Spinal cord (tissue), 10 donors: ENCODE results near the gene TMF1. TPM values are rescaled to one million over a fixed set of nuclear protein-coding genes. Genes with fewer than 3 reads are reported as not detected.

Experiments
- DNase-seq, 6 donors: peaks; one replicate each; pipeline versions ENCODE4 v3.0.0 to v3.0.0-alpha.2; 2013 to 2015; ENCODE audit warnings: low spot score in 6 of 6, low read depth in 4 of 6
- H3K27ac ChIP-seq: one replicate; pipeline ENCODE4 v1.5.1; 2013; ENCODE audit warnings: low read depth, low read length, control low read depth
- H3K27me3 ChIP-seq: one replicate; pipeline ENCODE4 v1.6.1; 2013; ENCODE audit warnings: low read length; ENCODE audit not compliant: control insufficient read depth, insufficient read depth
- H3K36me3 ChIP-seq: one replicate; pipeline ENCODE4 v1.6.1; 2013; ENCODE audit warnings: low read length; ENCODE audit not compliant: control insufficient read depth, insufficient read depth
- H3K4me1 ChIP-seq: one replicate; pipeline ENCODE4 v1.6.1; 2013; ENCODE audit warnings: low read length; ENCODE audit not compliant: control insufficient read depth, insufficient read depth
- H3K4me3 ChIP-seq: one replicate; pipeline ENCODE4 v1.5.1; 2013; ENCODE audit warnings: low read depth, low read length, control low read depth
- H3K9me3 ChIP-seq: one replicate; pipeline ENCODE4 v1.6.1; 2013; ENCODE audit warnings: low read length; ENCODE audit not compliant: control insufficient read depth, insufficient read depth
- whole genome bisulfite sequencing: methylation state at CpG from one replicate; pipeline ENCODE4 v1.1.5; 2013; ENCODE audit warnings: missing lambda C conversion rate; ENCODE audit not compliant: insufficient coverage; 5-methylcytosine and 5-hydroxymethylcytosine counted together
- polyA plus RNA-seq, 2 donors: library from polyadenylated mRNA; unstranded; fragments of 120-200 nt; gene quantifications; one replicate each; pipeline ENCODE4 v1.2.1, GENCODE V29; 2013; ENCODE audit not compliant: insufficient read length in 2 of 2
- total RNA-seq, 2 donors: library from RNA; depleted of rRNA in 1 of 2; stranded (reverse); fragments of 120-200 nt in 1 of 2; fragments of >200 nt in 1 of 2; gene quantifications; one replicate each; pipeline versions ENCODE4 v1.2.3 to v1.2.4, GENCODE V29; 2013 to 2014
- donor health status: healthy.

Gene TMF1
- total and polyA plus RNA-seq, 4 donors, result 17.9 to 46.5 (median 33.5) TPM

- no CpG with 5 or more reads among the region's 2 CpGs for WGBS
- Histone ChIP-seq H3K36me3 (no peaks in the 10 kb centered on the region), H3K27ac (no peak overlapping the region), H3K9me3 (no peaks in the 10 kb centered on the region), H3K4me1 (peaks cover 13% of the 10 kb centered on the region), H3K4me3 (no peak overlapping the region), H3K27me3 (no peaks in the 10 kb centered on the region)
- peak in 2 of 6 donors; percentile 62 to 63 for DNase-seq
Observed at GRCh38 chr3:69008980-69009379, 43.2 kb downstream of the TMF1 start.

GRCh38 chr3:69005791-69006482, 46.2 kb downstream of the TMF1 start:
- Histone ChIP-seq H3K9me3 (no peaks in the 10 kb centered on the region), H3K36me3 (no peaks in the 10 kb centered on the region), H3K4me3 (no peak overlapping the region), H3K27me3 (no peaks in the 10 kb centered on the region), H3K27ac (no peak overlapping the region), H3K4me1 (peaks cover 3% of the 10 kb centered on the region)
- DNase-seq, result no peak
- 75% methylated on average over 1 of the region's 5 CpGs for WGBS

- peaks cover 3% of the 10 kb centered on the region for H3K4me1 ChIP-seq
- no peaks in the 10 kb centered on the region for H3K36me3 ChIP-seq
- no peaks in the 10 kb centered on the region for H3K9me3 ChIP-seq
- no peak overlapping the region for H3K4me3 ChIP-seq
- 78% methylated on average over 4 of the region's 6 CpGs for WGBS
- no peak overlapping the region for H3K27ac ChIP-seq
- no peaks in the 10 kb centered on the region for H3K27me3 ChIP-seq
- DNase-seq, result peak in 2 of 6 donors; percentile 14 to 53
Observed at GRCh38 chr3:69005071-69005790, 46.9 kb downstream of the TMF1 start.

- H3K4me3 ChIP-seq, result no peak overlapping the region
- no peaks in the 10 kb centered on the region for H3K36me3 ChIP-seq
- 98% methylated on average over 8 of the region's 9 CpGs for WGBS
- H3K4me1 ChIP-seq, result peaks cover 3% of the 10 kb centered on the region
- no peaks in the 10 kb centered on the region for H3K27me3 ChIP-seq
- H3K27ac ChIP-seq, result no peak overlapping the region
- no peaks in the 10 kb centered on the region for H3K9me3 ChIP-seq
- no peak for DNase-seq
Observed at GRCh38 chr3:69004138-69004537, 48.0 kb downstream of the TMF1 start.

- H3K4me3 ChIP-seq, result no peak overlapping the region
- no peaks in the 10 kb centered on the region for H3K27me3 ChIP-seq
- no peaks in the 10 kb centered on the region for H3K9me3 ChIP-seq
- H3K27ac ChIP-seq, result no peak overlapping the region
- no CpG with 5 or more reads among the region's 1 CpG for WGBS
- H3K4me1 ChIP-seq, result no peaks in the 10 kb centered on the region
- DNase-seq, result peak in 1 of 6 donors; percentile 3
- H3K36me3 ChIP-seq, result no peaks in the 10 kb centered on the region
Observed at GRCh38 chr3:68999605-69000004, 52.5 kb downstream of the TMF1 start.

- Histone ChIP-seq H3K27ac (no peak overlapping the region), H3K36me3 (no peaks in the 10 kb centered on the region), H3K27me3 (no peaks in the 10 kb centered on the region), H3K9me3 (no peaks in the 10 kb centered on the region), H3K4me3 (no peak overlapping the region), H3K4me1 (no peaks in the 10 kb centered on the region)
- no peak for DNase-seq
Observed at GRCh38 chr3:68999158-68999557, 53.0 kb downstream of the TMF1 start.

GRCh38 chr3:68997887-68998286, 54.2 kb downstream of the TMF1 start:
- Histone ChIP-seq H3K4me3 (no peak overlapping the region), H3K27me3 (no peaks in the 10 kb centered on the region), H3K27ac (no peak overlapping the region), H3K36me3 (no peaks in the 10 kb centered on the region), H3K9me3 (no peaks in the 10 kb centered on the region), H3K4me1 (no peaks in the 10 kb centered on the region)
- no peak for DNase-seq
- 100% methylated on average over 1 of the region's 6 CpGs for WGBS

- 83% methylated on average over 5 of the region's 8 CpGs for WGBS
- no peak overlapping the region for H3K4me3 ChIP-seq
Observed at GRCh38 chr3:68996356-68996995, 55.7 kb downstream of the TMF1 start.

GRCh38 chr3:68988740-68989139, 63.4 kb downstream of the TMF1 start:
- no peak overlapping the region for H3K27ac ChIP-seq
- H3K4me3 ChIP-seq, result no peak overlapping the region
- no peak for DNase-seq
- no CpG with 5 or more reads among the region's 4 CpGs for WGBS
- H3K27me3 ChIP-seq, result no peaks in the 10 kb centered on the region
- no peaks in the 10 kb centered on the region for H3K9me3 ChIP-seq
- peaks cover 6% of the 10 kb centered on the region for H3K36me3 ChIP-seq
- H3K4me1 ChIP-seq, result no peaks in the 10 kb centered on the region

More at GRCh38 chr3:68996356-68996995, 55.7 kb downstream of the TMF1 start:
- Histone ChIP-seq H3K27me3 (no peaks in the 10 kb centered on the region), H3K27ac (no peak overlapping the region), H3K36me3 (no peaks in the 10 kb centered on the region), H3K9me3 (no peaks in the 10 kb centered on the region), H3K4me1 (no peaks in the 10 kb centered on the region)
- no peak for DNase-seq
